GM12878 (cell line): Measurements from ENCODE around the gene PAX7. TPM values are rescaled to one million over a fixed set of nuclear protein-coding genes. Genes with fewer than 3 reads are reported as not detected.

ENCODE experiments used
- ATAC-seq: fragments of 200-7000 bp; cut with Tn5 transposase; 3 replicates; pipeline ENCODE4 v1.9.1; 2020; ENCODE audit warnings: mild to moderate bottlenecking, moderate library complexity
- BruUV-seq: library from RNA; stranded (reverse); fragments of 400-500 nt; replicated peaks from 2 replicates; lab custom pipeline; 2021; lab: Mats Ljungman, UMichigan
- CTCF ChIA-PET: fragments of 300-600 bp; sonication (Branson Sonifier 250); formaldehyde crosslinking; extraction: SDS; loops from one replicate; lab custom pipeline; 2021; ENCODE audit warnings: inconsistent platforms; lab: Yijun Ruan, JAX
- POLR2A ChIA-PET: fragments of 350-600 bp; formaldehyde crosslinking; extraction: SDS; loops from one replicate; lab custom pipeline; 2021; ENCODE audit warnings: inconsistent platforms; lab: Charles Lee
- RAD21 ChIA-PET: fragments of 300-600 bp; sonication (Branson Sonifier 250); formaldehyde crosslinking; loops from one replicate; lab custom pipeline; 2023; ENCODE audit warnings: antibody characterized with exemption; ENCODE audit not compliant: unreplicated experiment; lab: Charles Lee
- SMC1A ChIA-PET: fragments of 300-600 bp; sonication (Branson Sonifier 250); formaldehyde crosslinking; loops from one replicate; lab custom pipeline; 2023; ENCODE audit not compliant: unreplicated experiment, uncharacterized antibody; lab: Charles Lee
- DNase-seq: peaks from one replicate; pipeline ENCODE4 v3.0.0-alpha.2; 2011; ENCODE audit warnings: low read depth, low spot score
- FAIRE-seq: peaks from 3 replicates; lab custom pipeline; 2011; peaks lifted over from hg19 to GRCh38; lab: Jason Lieb, UNC
- H2AFZ ChIP-seq: 2 replicates; pipeline ENCODE4 v1.6.0; 2011; ENCODE audit warnings: low read depth, low read length, control low read depth; ENCODE audit not compliant: control insufficient read depth
- H3K27ac ChIP-seq: 2 replicates; pipeline ENCODE4 v1.5.1; 2011; ENCODE audit warnings: control low read depth; ENCODE audit not compliant: control insufficient read depth, insufficient read depth
- H3K27me3 ChIP-seq, 2 experiments: replicated peaks in 1 of 2; 2 replicates each; pipeline versions ENCODE4 v1.6.0 to v1.6.1; 2011; ENCODE audit warnings: low read length in 1 of 2; ENCODE audit not compliant: control insufficient read depth in 2 of 2, insufficient read depth in 2 of 2
- H3K36me3 ChIP-seq, 2 experiments: 2 replicates each; pipeline ENCODE4 v1.5.1; 2011; ENCODE audit warnings: low read length in 1 of 2; ENCODE audit not compliant: control insufficient read depth in 2 of 2, insufficient read depth in 2 of 2
- H3K4me1 ChIP-seq: 2 replicates; pipeline ENCODE4 v1.6.1; 2011; ENCODE audit warnings: mild to moderate bottlenecking, low read length, moderate library complexity, mixed read lengths; ENCODE audit not compliant: control insufficient read depth, insufficient read depth
- H3K4me2 ChIP-seq: 2 replicates; pipeline ENCODE4 v1.6.0; 2011; ENCODE audit warnings: control low read depth; ENCODE audit not compliant: control insufficient read depth, insufficient read depth
- H3K4me3 ChIP-seq: fragments of 200-600 bp; sonication (generic); 2 replicates; pipeline ENCODE4 v1.5.1; 2016
- H3K79me2 ChIP-seq: 2 replicates; pipeline ENCODE4 v1.6.0; 2011; ENCODE audit warnings: low read length; ENCODE audit not compliant: control insufficient read depth, insufficient read depth
- H3K9ac ChIP-seq: 2 replicates; pipeline ENCODE4 v1.8.0; 2011; ENCODE audit warnings: low read length, control low read depth, mixed read lengths; ENCODE audit not compliant: control insufficient read depth, insufficient read depth
- H3K9me3 ChIP-seq: replicated peaks from 3 replicates; pipeline ENCODE4 v1.5.1; 2011; ENCODE audit warnings: mild to moderate bottlenecking, low read length; ENCODE audit not compliant: control insufficient read depth, insufficient read depth
- H4K20me1 ChIP-seq: 2 replicates; pipeline ENCODE4 v1.6.0; 2011; ENCODE audit not compliant: control insufficient read depth, insufficient read depth
- PBX3 ChIP-seq: IDR thresholded peaks from 2 replicates; pipeline ENCODE4 v1.6.1; 2011; ENCODE audit warnings: mild to moderate bottlenecking, low read depth, low read length, moderate library complexity; ENCODE audit not compliant: insufficient replicate concordance
- RB1 ChIP-seq: fragments of 450-650 bp; formaldehyde crosslinking; IDR thresholded peaks from 2 replicates; pipeline ENCODE4 v1.6.1; 2017; ENCODE audit warnings: mild to moderate bottlenecking, borderline replicate concordance
- TCF12 ChIP-seq: IDR thresholded peaks from 2 replicates; pipeline ENCODE4 v1.6.1; 2011; ENCODE audit warnings: low read depth, mild to moderate bottlenecking, low read length
- WGBS: methylation state at CpG from one replicate; pipeline ENCODE4 v1.1.6; 2016; ENCODE audit warnings: low lambda C conversion rate; ENCODE audit not compliant: insufficient replicate concordance, insufficient coverage; ENCODE audit errors: missing lambda C conversion rate; 5-methylcytosine and 5-hydroxymethylcytosine counted together
- in situ Hi-C: fragments of 300-500 bp; cut with MboI; formaldehyde crosslinking; loops from 9 replicates; pipeline ENCODE4 v1.14.3; 2018; ENCODE audit warnings: mixed read lengths
- intact Hi-C: fragments of 100-400 bp; cut with micrococcal nuclease; formaldehyde crosslinking; loops from one replicate; pipeline ENCODE4 v1.14.2; 2022; ENCODE audit not compliant: unreplicated experiment
- polyA plus RNA-seq, 11 experiments: library from polyadenylated mRNA; depleted of rRNA in 4 of 11; unstranded in 6 of 11; stranded (reverse) in 5 of 11; fragments of >200 nt; fragmentation: Nextera tagmentation in 4 of 11; fragmentation: Illumina TruSeq in 1 of 11; extraction: Ambion mirVana in 4 of 11; extraction: Trizol in 1 of 11; gene quantifications; 1 replicate in 1 of 11; 2 replicates in 10 of 11; pipeline versions ENCODE4 v1.2.1 to v1.2.3, GENCODE V29; 2011 to 2016; ENCODE audit warnings: inconsistent platforms in 2 of 11, missing spikeins in 2 of 11, low read depth in 1 of 11
- total RNA-seq, 4 experiments: library from RNA; depleted of rRNA in 3 of 4; stranded (reverse); fragments of >200 nt in 3 of 4; fragmentation: Illumina TruSeq in 1 of 4; extraction: Trizol in 1 of 4; gene quantifications; 2 replicates each; pipeline versions ENCODE4 v1.2.1 to v1.2.3, GENCODE V29; 2013 to 2021
- TF ChIP-seq, protein P1 (sequence below): fragments of 150-350 bp; IDR thresholded peaks from 2 replicates; pipeline ENCODE4 v1.6.1; 2016; ENCODE audit warnings: low read depth, low read length
- TF ChIP-seq, protein P2 (sequence below): fragments of 450-650 bp; IDR thresholded peaks from 2 replicates; pipeline ENCODE4 v1.6.1; 2017; ENCODE audit warnings: mild to moderate bottlenecking

Gene PAX7
- total and polyA plus RNA-seq, 10 of the 15 experiments (the other 5 are each of a cell fraction or from before 2014, with no cell fraction given): not detected

- no peak overlapping the region for H3K27ac ChIP-seq
- H3K9ac ChIP-seq: no peak overlapping the region
- no peaks in the 10 kb centered on the region for H3K36me3 ChIP-seq
- H3K4me2 ChIP-seq: no peak overlapping the region
- no peak overlapping the region for H3K4me3 ChIP-seq
- in situ Hi-C loops (no loop called here), intact Hi-C loops (no loop called here)
- no TSS peak for BruUV-seq
- SMC1A ChIA-PET: no interaction called here
- H2AFZ ChIP-seq: no peak overlapping the region
- no peaks in the 10 kb centered on the region for H3K27me3 ChIP-seq
- no peaks in the 10 kb centered on the region for H3K4me1 ChIP-seq
- no peaks in the 10 kb centered on the region for H3K79me2 ChIP-seq
- no peak for FAIRE-seq
- CTCF ChIA-PET: interaction anchor here (0.7 kb wide), 1 partner anchor 387 kb away, joined by 3 read pairs; no protein-coding TSS in a partner anchor
- RAD21 ChIA-PET: no interaction called here
- no peak for ATAC-seq
- TF ChIP-seq, protein P1, sequence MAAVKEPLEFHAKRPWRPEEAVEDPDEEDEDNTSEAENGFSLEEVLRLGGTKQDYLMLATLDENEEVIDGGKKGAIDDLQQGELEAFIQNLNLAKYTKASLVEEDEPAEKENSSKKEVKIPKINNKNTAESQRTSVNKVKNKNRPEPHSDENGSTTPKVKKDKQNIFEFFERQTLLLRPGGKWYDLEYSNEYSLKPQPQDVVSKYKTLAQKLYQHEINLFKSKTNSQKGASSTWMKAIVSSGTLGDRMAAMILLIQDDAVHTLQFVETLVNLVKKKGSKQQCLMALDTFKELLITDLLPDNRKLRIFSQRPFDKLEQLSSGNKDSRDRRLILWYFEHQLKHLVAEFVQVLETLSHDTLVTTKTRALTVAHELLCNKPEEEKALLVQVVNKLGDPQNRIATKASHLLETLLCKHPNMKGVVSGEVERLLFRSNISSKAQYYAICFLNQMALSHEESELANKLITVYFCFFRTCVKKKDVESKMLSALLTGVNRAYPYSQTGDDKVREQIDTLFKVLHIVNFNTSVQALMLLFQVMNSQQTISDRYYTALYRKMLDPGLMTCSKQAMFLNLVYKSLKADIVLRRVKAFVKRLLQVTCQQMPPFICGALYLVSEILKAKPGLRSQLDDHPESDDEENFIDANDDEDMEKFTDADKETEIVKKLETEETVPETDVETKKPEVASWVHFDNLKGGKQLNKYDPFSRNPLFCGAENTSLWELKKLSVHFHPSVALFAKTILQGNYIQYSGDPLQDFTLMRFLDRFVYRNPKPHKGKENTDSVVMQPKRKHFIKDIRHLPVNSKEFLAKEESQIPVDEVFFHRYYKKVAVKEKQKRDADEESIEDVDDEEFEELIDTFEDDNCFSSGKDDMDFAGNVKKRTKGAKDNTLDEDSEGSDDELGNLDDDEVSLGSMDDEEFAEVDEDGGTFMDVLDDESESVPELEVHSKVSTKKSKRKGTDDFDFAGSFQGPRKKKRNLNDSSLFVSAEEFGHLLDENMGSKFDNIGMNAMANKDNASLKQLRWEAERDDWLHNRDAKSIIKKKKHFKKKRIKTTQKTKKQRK: no peak
- TF ChIP-seq, protein P2, sequence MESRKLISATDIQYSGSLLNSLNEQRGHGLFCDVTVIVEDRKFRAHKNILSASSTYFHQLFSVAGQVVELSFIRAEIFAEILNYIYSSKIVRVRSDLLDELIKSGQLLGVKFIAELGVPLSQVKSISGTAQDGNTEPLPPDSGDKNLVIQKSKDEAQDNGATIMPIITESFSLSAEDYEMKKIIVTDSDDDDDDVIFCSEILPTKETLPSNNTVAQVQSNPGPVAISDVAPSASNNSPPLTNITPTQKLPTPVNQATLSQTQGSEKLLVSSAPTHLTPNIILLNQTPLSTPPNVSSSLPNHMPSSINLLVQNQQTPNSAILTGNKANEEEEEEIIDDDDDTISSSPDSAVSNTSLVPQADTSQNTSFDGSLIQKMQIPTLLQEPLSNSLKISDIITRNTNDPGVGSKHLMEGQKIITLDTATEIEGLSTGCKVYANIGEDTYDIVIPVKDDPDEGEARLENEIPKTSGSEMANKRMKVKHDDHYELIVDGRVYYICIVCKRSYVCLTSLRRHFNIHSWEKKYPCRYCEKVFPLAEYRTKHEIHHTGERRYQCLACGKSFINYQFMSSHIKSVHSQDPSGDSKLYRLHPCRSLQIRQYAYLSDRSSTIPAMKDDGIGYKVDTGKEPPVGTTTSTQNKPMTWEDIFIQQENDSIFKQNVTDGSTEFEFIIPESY: no peak
- no peak for TF ChIP-seq RB1
- TF ChIP-seq PBX3: no peak
- TF ChIP-seq TCF12: no peak
- TF ChIP-seq, all 136 proteins: peak for 0
- POLR2A ChIA-PET: no interaction called here
- no peak for DNase-seq
- 14% methylated on average over 4 of the region's 4 CpGs for WGBS
- H3K9me3 ChIP-seq: no peaks in the 10 kb centered on the region; the same call in 2 of the 3 replicates
- H4K20me1 ChIP-seq: no peaks in the 10 kb centered on the region
These were observed 120.8 kb downstream of the PAX7 start for GRCh38 chr1:18751425-18751824.
